Neural progenitor cell (in vitro differentiated cells): ENCODE results near the gene CCSER2. TPM values are rescaled to one million over a fixed set of nuclear protein-coding genes. Genes with fewer than 3 reads are reported as not detected.
"Not testable (repeated sequence)": the region's sequence is repeated elsewhere in the genome, so short reads cannot be mapped to it uniquely, and the experiment has no call there.

Experiments used
- DNase-seq: peaks from one replicate; pipeline ENCODE4 v3.0.0-alpha.2; 2016; ENCODE audit warnings: low spot score
- H2AFZ ChIP-seq: fragments of 200-600 bp; sonication (generic); replicated peaks from 2 replicates; pipeline ENCODE4 v1.6.1; 2016; ENCODE audit warnings: antibody characterized with exemption
- H3F3A ChIP-seq: fragments of 200-600 bp; sonication (generic); 2 replicates; pipeline ENCODE4 v1.6.1; 2016; ENCODE audit warnings: antibody characterized with exemption, low read depth
- H3K27ac ChIP-seq: fragments of 200-600 bp; sonication (generic); 2 replicates; pipeline ENCODE4 v1.5.1; 2016; ENCODE audit warnings: mild to moderate bottlenecking
- H3K27me3 ChIP-seq: fragments of 200-600 bp; sonication (generic); 2 replicates; pipeline ENCODE4 v1.6.1; 2016; ENCODE audit warnings: mild to moderate bottlenecking, moderate library complexity
- H3K36me3 ChIP-seq: fragments of 200-600 bp; sonication (generic); 2 replicates; pipeline ENCODE4 v1.5.1; 2016
- H3K4me1 ChIP-seq: fragments of 200-600 bp; sonication (generic); 2 replicates; pipeline ENCODE4 v1.6.1; 2016; ENCODE audit warnings: mixed run types
- H3K4me2 ChIP-seq: fragments of 200-600 bp; sonication (generic); 2 replicates; pipeline ENCODE4 v1.6.1; 2016
- H3K4me3 ChIP-seq: fragments of 200-600 bp; sonication (generic); 2 replicates; pipeline ENCODE4 v1.5.1; 2016
- H3K79me2 ChIP-seq: fragments of 200-600 bp; sonication (generic); 2 replicates; pipeline ENCODE4 v1.6.1; 2016; ENCODE audit warnings: low read depth
- H3K9ac ChIP-seq: fragments of 200-600 bp; sonication (generic); 2 replicates; pipeline ENCODE4 v1.6.1; 2016
- H3K9me3 ChIP-seq: fragments of 200-600 bp; sonication (generic); 2 replicates; pipeline ENCODE4 v1.5.1; 2016; ENCODE audit warnings: low read depth
- H4K20me1 ChIP-seq: fragments of 200-600 bp; sonication (generic); 2 replicates; pipeline ENCODE4 v1.6.1; 2016; ENCODE audit warnings: low read depth
- H3K27ac Mint-ChIP-seq: 3 replicates; pipeline ENCODE4 v1.8.0; 2021; ENCODE audit warnings: mixed read lengths
- H3K27me3 Mint-ChIP-seq: 2 replicates; pipeline ENCODE4 v1.8.0; 2022; ENCODE audit warnings: low read depth, mild to moderate bottlenecking, inconsistent platforms, moderate library complexity, mixed read lengths; ENCODE audit not compliant: insufficient read depth
- H3K36me3 Mint-ChIP-seq: 3 replicates; pipeline ENCODE4 v1.8.0; 2021; ENCODE audit warnings: mixed read lengths
- H3K4me1 Mint-ChIP-seq: 3 replicates; pipeline ENCODE4 v1.8.0; 2021; ENCODE audit warnings: mixed read lengths
- H3K4me3 Mint-ChIP-seq: 3 replicates; pipeline ENCODE4 v1.8.0; 2021; ENCODE audit warnings: mild to moderate bottlenecking, moderate library complexity, mixed read lengths
- H3K9me3 Mint-ChIP-seq: 3 replicates; pipeline ENCODE4 v1.8.0; 2020; ENCODE audit warnings: mixed read lengths
- EZH2 ChIP-seq: fragments of 200-600 bp; sonication (generic); IDR thresholded peaks from 2 replicates; pipeline ENCODE4 v1.6.1; 2017; ENCODE audit warnings: antibody characterized with exemption, mild to moderate bottlenecking, moderate library complexity
- EZH2phosphoT487 ChIP-seq: fragments of 200-600 bp; sonication (generic); IDR thresholded peaks from 2 replicates; pipeline ENCODE4 v1.6.1; 2017; ENCODE audit warnings: antibody characterized with exemption
- total RNA-seq: library from RNA; depleted of rRNA; stranded (reverse); fragments of >200 nt; gene quantifications from 2 replicates; pipeline ENCODE4 v1.2.3, GENCODE V29; 2015; ENCODE audit warnings: low replicate concordance
- TF ChIP-seq, protein P1 (sequence below): fragments of 200-600 bp; sonication (generic); IDR thresholded peaks from 2 replicates; pipeline ENCODE4 v1.5.1; 2017; ENCODE audit warnings: antibody characterized with exemption, mild to moderate bottlenecking

Gene CCSER2
- total RNA-seq, 1 donor from 2014 or later = 39.3 TPM

DNA sequence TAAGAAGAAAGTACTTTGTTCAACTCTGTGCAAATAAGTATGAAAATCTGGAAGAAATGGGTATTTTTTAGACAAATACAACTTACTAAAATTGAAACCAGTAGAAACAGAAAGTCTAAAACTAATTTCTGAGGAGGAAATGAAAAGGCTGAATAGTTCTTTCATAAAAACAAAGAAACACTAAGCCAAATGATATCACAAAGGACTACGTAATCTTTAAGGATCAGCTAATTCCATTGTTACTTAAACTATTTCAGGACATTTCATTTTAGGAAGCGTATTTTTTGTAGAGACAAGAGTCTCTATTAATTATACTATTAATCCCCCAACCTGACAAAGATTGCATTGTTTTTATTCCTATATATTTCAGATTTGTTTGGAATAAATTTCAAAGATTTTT, 11.2 kb upstream of the CCSER2 start:
- Histone ChIP-seq H3K4me2 (no peak overlapping the region), H3K27me3 (no peaks in the 10 kb centered on the region), H4K20me1 (no peaks in the 10 kb centered on the region), H3K4me3 (no peak overlapping the region), H3K4me1 (peaks cover 7% of the 10 kb centered on the region), H3K27ac (no peak overlapping the region), H3K9me3 (no peaks in the 10 kb centered on the region), H2AFZ (no peak overlapping the region), H3K9ac (no peak overlapping the region), H3K79me2 (no peaks in the 10 kb centered on the region), H3K36me3 (no peaks in the 10 kb centered on the region), H3F3A (no peaks in the 10 kb centered on the region)
- Mint-ChIP-seq H3K4me1 (peaks cover 2% of the 10 kb centered on the region), H3K27ac (no peak overlapping the region), H3K9me3 (no peaks in the 10 kb centered on the region), H3K4me3 (no peak overlapping the region), H3K27me3 (peaks cover 2% of the 10 kb centered on the region), H3K36me3 (no peaks in the 10 kb centered on the region)
- DNase-seq = no peak
- TF ChIP-seq EZH2phosphoT487 (no peak), EZH2 (no peak)
- TF ChIP-seq, protein P1, sequence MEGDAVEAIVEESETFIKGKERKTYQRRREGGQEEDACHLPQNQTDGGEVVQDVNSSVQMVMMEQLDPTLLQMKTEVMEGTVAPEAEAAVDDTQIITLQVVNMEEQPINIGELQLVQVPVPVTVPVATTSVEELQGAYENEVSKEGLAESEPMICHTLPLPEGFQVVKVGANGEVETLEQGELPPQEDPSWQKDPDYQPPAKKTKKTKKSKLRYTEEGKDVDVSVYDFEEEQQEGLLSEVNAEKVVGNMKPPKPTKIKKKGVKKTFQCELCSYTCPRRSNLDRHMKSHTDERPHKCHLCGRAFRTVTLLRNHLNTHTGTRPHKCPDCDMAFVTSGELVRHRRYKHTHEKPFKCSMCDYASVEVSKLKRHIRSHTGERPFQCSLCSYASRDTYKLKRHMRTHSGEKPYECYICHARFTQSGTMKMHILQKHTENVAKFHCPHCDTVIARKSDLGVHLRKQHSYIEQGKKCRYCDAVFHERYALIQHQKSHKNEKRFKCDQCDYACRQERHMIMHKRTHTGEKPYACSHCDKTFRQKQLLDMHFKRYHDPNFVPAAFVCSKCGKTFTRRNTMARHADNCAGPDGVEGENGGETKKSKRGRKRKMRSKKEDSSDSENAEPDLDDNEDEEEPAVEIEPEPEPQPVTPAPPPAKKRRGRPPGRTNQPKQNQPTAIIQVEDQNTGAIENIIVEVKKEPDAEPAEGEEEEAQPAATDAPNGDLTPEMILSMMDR = no peak

- no peaks in the 10 kb centered on the region for H3F3A ChIP-seq
- Mint-ChIP-seq H3K27ac (no peak overlapping the region), H3K36me3 (no peaks in the 10 kb centered on the region), H3K4me3 (no peak overlapping the region), H3K27me3 (no peaks in the 10 kb centered on the region), H3K4me1 (no peaks in the 10 kb centered on the region), H3K9me3 (no peaks in the 10 kb centered on the region)
- H3K27me3 ChIP-seq = no peaks in the 10 kb centered on the region
- TF ChIP-seq EZH2phosphoT487 (no peak), EZH2 (no peak)
- TF ChIP-seq, protein P1 = no peak
- H3K79me2 ChIP-seq = no peaks in the 10 kb centered on the region
- H3K9me3 ChIP-seq = no peaks in the 10 kb centered on the region
- H3K4me2 ChIP-seq = no peak overlapping the region
- DNase-seq = no peak
- no peak overlapping the region for H2AFZ ChIP-seq
- no peak overlapping the region for H3K27ac ChIP-seq
- H3K4me3 ChIP-seq = no peak overlapping the region
- H3K36me3 ChIP-seq = no peaks in the 10 kb centered on the region
- no peak overlapping the region for H3K9ac ChIP-seq
- no peaks in the 10 kb centered on the region for H4K20me1 ChIP-seq
- peaks cover 5% of the 10 kb centered on the region for H3K4me1 ChIP-seq
Observed at GRCh38 chr10:84321902-84322301, 6.5 kb upstream of the CCSER2 start.

DNA sequence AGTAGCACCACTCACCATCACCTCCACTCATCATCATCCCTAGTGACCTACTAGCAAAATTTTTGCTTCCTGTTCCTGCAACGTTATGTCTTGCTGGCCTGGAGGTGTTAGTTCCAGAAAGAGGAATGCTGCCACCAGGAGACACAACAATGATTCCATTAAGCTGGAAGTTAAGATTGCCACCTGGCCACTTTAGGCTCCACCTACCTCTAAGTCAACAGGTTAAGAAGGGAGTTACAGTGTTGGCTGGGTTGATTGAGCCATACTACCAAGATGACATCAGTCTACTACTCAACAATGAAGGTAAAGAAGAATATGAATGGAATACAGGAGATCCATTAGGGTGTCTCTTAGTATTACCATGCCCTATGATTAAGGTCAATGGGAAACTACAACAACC, 4.8 kb upstream of the CCSER2 start:
- H3K27ac ChIP-seq, H3F3A ChIP-seq, H3K36me3 ChIP-seq, H3K27ac Mint-ChIP-seq, H3K4me3 ChIP-seq, H3K79me2 ChIP-seq, H2AFZ ChIP-seq, H4K20me1 ChIP-seq, DNase-seq, H3K9me3 Mint-ChIP-seq, H3K27me3 ChIP-seq, H3K27me3 Mint-ChIP-seq, H3K9ac ChIP-seq, H3K4me3 Mint-ChIP-seq, H3K4me1 ChIP-seq, H3K4me2 ChIP-seq, H3K4me1 Mint-ChIP-seq, H3K36me3 Mint-ChIP-seq, H3K9me3 ChIP-seq: not testable (repeated sequence)

DNA sequence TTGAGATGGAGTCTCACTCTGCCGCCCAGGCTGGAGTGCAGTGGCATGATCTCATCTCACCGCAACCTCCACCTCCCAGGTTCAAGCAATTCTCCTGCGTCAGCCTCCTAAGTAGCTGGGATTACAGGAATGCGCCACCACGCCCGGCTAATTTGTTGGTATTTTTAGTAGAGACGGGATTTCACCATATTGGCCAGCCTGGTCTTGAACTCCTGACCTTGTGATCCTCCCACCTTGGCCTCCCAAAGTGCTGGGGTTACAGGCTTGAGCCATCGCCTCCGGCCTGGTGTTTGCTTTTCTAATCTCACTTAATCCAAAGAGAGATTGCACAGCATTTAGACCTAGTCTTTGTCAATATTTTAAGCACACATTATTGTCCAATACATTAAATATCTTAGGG, 1.4 kb upstream of the CCSER2 start:
- H3K27ac ChIP-seq, H2AFZ ChIP-seq, H3K4me3 Mint-ChIP-seq, H3K36me3 Mint-ChIP-seq, H3K9me3 Mint-ChIP-seq, H3K4me2 ChIP-seq, H3K9ac ChIP-seq, H3K36me3 ChIP-seq, H3K27me3 ChIP-seq, H3K27ac Mint-ChIP-seq, H3K4me3 ChIP-seq, DNase-seq, H3K27me3 Mint-ChIP-seq, H3K9me3 ChIP-seq: not testable (repeated sequence)
- Histone ChIP-seq H4K20me1 (peaks cover 22% of the 10 kb centered on the region), H3K79me2 (peaks cover 31% of the 10 kb centered on the region), H3F3A (peaks cover 21% of the 10 kb centered on the region), H3K4me1 (peaks cover 22% of the 10 kb centered on the region)
- peaks cover 28% of the 10 kb centered on the region for H3K4me1 Mint-ChIP-seq
